Stimulated activated naive B cell treated with anti-CD40 and anti-IgM and Interleukin-4, amounts not matched to agents 10 μg/mL and 1 μg/mL and 100 μg/mL, for 72 hours (primary cell): ENCODE data around the gene TENT4A.
"Not testable (repeated sequence)": the region's sequence is repeated elsewhere in the genome, so short reads cannot be mapped to it uniquely, and the experiment has no call there.

Experiments used
- ATAC-seq, 2 donors: fragments of 150-1000 bp; cut with Tn5 transposase; replicated peaks; 2 replicates each; pipeline ENCODE4 v1.10.0; 2021; ENCODE audit warnings: moderate library complexity in 1 of 2
- DNase-seq: peaks from one replicate; pipeline ENCODE4 v3.0.0; 2021
- H3K27ac Mint-ChIP-seq: one replicate; pipeline ENCODE4 v1.8.0; 2022; ENCODE audit warnings: mild to moderate bottlenecking, mixed read lengths
- H3K27me3 Mint-ChIP-seq, 2 donors: one replicate each; pipeline ENCODE4 v1.8.0; 2022; ENCODE audit warnings: mixed read lengths in 2 of 2
- H3K36me3 Mint-ChIP-seq, 2 donors: one replicate each; pipeline ENCODE4 v1.8.0; 2022; ENCODE audit warnings: mixed read lengths in 2 of 2, mild to moderate bottlenecking in 1 of 2
- H3K4me1 Mint-ChIP-seq, 2 donors: one replicate each; pipeline ENCODE4 v1.8.0; 2022; ENCODE audit warnings: mixed read lengths in 2 of 2, mild to moderate bottlenecking in 1 of 2
- H3K4me3 Mint-ChIP-seq, 2 donors: one replicate each; pipeline ENCODE4 v1.8.0; 2022; ENCODE audit warnings: mild to moderate bottlenecking in 2 of 2, mixed read lengths in 2 of 2, moderate library complexity in 1 of 2
- H3K9me3 Mint-ChIP-seq, 2 donors: one replicate each; pipeline ENCODE4 v1.8.0; 2022; ENCODE audit warnings: mixed read lengths in 2 of 2, mild to moderate bottlenecking in 1 of 2

The TENT4A gene

GRCh38 chr5:6713274-6714225 is at the start of gene TENT4A:
Gene TENT4A, plus strand, starts transcription at chr5:6713432. Its CDS starts 552 bp downstream, at chr5:6713984.
- Mint-ChIP-seq H3K4me3 (peak within 1 kb of the TSS; percentile 86 to 89), H3K4me1 (peaks cover 41 to 53% of the 10 kb centered on the region in 2 donors), H3K36me3 (peaks cover 21 to 26% of the 10 kb centered on the region in 2 donors), H3K27me3 (peaks cover 0 to 6% of the 10 kb centered on the region in 2 donors), H3K9me3 (peaks cover 0 to 3% of the 10 kb centered on the region in 2 donors), H3K27ac (peak within 1 kb of the TSS; percentile 98)
- ATAC-seq (peak; percentile 10 to 33), DNase-seq (no peak)

- Mint-ChIP-seq H3K27me3 (no peaks in the 10 kb centered on the region), H3K4me1 (no peaks in the 10 kb centered on the region), H3K9me3 (peaks cover 0 to 3% of the 10 kb centered on the region in 2 donors), H3K4me3 (no peak overlapping the region), H3K36me3 (peaks cover 67 to 80% of the 10 kb centered on the region in 2 donors), H3K27ac (no peak overlapping the region)
- ATAC-seq (no peak), DNase-seq (no peak)
These were observed 46.5 kb upstream of the TENT4A start for GRCh38 chr5:6666762-6667161.

- no peaks in the 10 kb centered on the region for H3K27me3 Mint-ChIP-seq
- H3K27ac Mint-ChIP-seq: no peak overlapping the region
- peaks cover 0 to 3% of the 10 kb centered on the region in 2 donors for H3K9me3 Mint-ChIP-seq
- H3K36me3 Mint-ChIP-seq: peaks cover 59 to 74% of the 10 kb centered on the region in 2 donors
- DNase-seq (no peak), ATAC-seq (no peak)
- no peak overlapping the region for H3K4me3 Mint-ChIP-seq
- H3K4me1 Mint-ChIP-seq: no peaks in the 10 kb centered on the region
These were observed 45.6 kb upstream of the TENT4A start for GRCh38 chr5:6667648-6668047.

- not testable (repeated sequence) for H3K27me3 Mint-ChIP-seq, H3K4me3 Mint-ChIP-seq, H3K27ac Mint-ChIP-seq, DNase-seq, H3K4me1 Mint-ChIP-seq, H3K9me3 Mint-ChIP-seq, ATAC-seq
- peaks cover 54 to 75% of the 10 kb centered on the region in 2 donors for H3K36me3 Mint-ChIP-seq
These were observed 44.5 kb upstream of the TENT4A start for GRCh38 chr5:6668717-6669116.

- Mint-ChIP-seq H3K4me1 (peaks cover 2 to 16% of the 10 kb centered on the region in 2 donors), H3K9me3 (peaks cover 5 to 12% of the 10 kb centered on the region in 2 donors), H3K27ac (no peak overlapping the region), H3K27me3 (no peaks in the 10 kb centered on the region), H3K36me3 (peaks cover 51 to 72% of the 10 kb centered on the region in 2 donors), H3K4me3 (no peak overlapping the region)
- no peak for ATAC-seq
- DNase-seq: no peak
These were observed 40.2 kb upstream of the TENT4A start for GRCh38 chr5:6673031-6673430.

DNA sequence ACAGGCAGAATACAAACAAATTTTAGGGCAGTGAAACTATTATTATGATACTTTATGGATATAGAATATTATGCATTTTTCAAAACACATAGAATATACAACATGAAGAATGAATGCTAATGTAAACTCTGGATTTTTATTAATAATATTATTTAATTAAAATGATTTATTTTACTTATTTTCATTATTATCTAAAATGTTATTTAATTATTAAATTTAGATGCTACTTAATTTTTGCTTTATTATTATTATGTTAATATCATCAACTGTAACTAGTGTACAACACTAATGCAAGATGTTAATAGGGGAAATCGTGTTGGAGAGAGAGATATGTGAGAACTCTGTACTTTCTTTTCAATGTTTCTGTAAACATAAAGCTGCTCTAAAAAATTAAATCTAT is 39.3 kb upstream of the TENT4A start:
- Mint-ChIP-seq H3K36me3 (peaks cover 47 to 67% of the 10 kb centered on the region in 2 donors), H3K9me3 (peaks cover 5 to 12% of the 10 kb centered on the region in 2 donors), H3K4me3 (no peak overlapping the region), H3K27me3 (no peaks in the 10 kb centered on the region), H3K4me1 (peaks cover 2 to 16% of the 10 kb centered on the region in 2 donors), H3K27ac (no peak overlapping the region)
- no peak for ATAC-seq
- no peak for DNase-seq

DNA sequence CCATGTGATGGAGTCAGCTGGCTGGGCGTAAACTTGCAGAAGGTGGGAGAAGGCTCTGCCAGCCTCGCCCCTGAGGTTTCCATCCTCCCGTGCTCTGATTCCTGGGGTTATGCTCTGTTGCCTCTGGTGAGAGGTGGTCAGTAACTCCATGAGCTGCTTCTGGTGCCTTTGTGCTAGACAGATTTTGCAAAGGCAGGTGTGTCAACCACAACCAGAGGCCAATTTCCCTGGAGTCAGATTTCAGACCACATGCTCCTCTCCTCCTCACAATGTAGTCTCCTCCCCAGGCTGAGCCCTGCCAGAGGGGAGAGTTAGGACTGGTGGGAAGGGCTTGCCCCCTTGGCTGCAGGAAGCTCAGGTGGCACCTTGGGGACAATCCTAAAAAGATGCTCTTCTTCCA is 38.8 kb upstream of the TENT4A start:
- DNase-seq: no peak
- Mint-ChIP-seq H3K4me1 (peaks cover 2 to 16% of the 10 kb centered on the region in 2 donors), H3K27ac (no peak overlapping the region), H3K27me3 (no peaks in the 10 kb centered on the region), H3K4me3 (no peak overlapping the region), H3K9me3 (peaks cover 5 to 12% of the 10 kb centered on the region in 2 donors), H3K36me3 (peaks cover 42 to 62% of the 10 kb centered on the region in 2 donors)
- ATAC-seq: no peak

- no peak for DNase-seq
- no peaks in the 10 kb centered on the region for H3K27me3 Mint-ChIP-seq
- H3K36me3 Mint-ChIP-seq: peaks cover 37 to 57% of the 10 kb centered on the region in 2 donors
- H3K4me3 Mint-ChIP-seq: no peak overlapping the region
- H3K4me1 Mint-ChIP-seq: peaks cover 2 to 16% of the 10 kb centered on the region in 2 donors
- H3K27ac Mint-ChIP-seq: no peak overlapping the region
- H3K9me3 Mint-ChIP-seq: peaks cover 5 to 12% of the 10 kb centered on the region in 2 donors
- ATAC-seq: no peak
These were observed 38.3 kb upstream of the TENT4A start for GRCh38 chr5:6674886-6675285.

DNA sequence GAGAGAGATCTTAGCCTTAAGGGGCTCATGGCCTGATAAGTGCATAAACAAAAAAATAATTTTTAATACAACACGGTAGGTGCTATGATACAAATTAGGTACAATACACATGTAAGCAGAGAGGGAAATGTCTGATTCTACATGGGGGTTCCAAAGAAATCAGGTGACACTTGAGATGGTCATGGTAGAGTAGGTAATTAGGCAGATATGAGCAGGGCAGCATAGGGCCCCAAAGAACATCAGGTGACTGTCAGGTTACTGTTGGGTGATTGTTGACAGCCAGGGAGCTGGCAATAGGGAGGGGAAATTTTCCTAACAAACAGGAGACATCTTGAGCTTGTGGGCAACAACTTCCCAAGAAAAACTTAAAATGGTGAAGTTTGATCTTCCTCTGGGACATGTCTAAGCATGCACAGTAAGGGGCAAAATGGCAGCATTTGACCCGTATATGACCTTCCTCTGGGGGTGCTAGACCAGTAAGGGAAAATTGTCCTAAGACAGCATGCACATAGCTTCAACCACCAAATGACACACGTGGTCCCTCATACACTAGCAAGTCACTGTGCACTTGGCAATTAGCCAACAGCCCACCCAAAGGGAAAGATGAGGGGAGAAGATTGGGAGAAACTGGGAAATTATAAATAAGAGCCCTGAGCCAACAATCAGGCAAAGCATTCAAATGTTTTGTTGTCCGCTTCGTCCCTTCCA is 37.3 kb upstream of the TENT4A start:
- Mint-ChIP-seq H3K4me3 (no peak overlapping the region), H3K4me1 (peaks cover 2 to 16% of the 10 kb centered on the region in 2 donors), H3K27me3 (no peaks in the 10 kb centered on the region), H3K9me3 (peaks cover 2 to 12% of the 10 kb centered on the region in 2 donors), H3K36me3 (peaks cover 29 to 47% of the 10 kb centered on the region in 2 donors), H3K27ac (peak overlapping the region; percentile 60)
- DNase-seq: no peak
- ATAC-seq: peak; percentile 72 to 77

DNA sequence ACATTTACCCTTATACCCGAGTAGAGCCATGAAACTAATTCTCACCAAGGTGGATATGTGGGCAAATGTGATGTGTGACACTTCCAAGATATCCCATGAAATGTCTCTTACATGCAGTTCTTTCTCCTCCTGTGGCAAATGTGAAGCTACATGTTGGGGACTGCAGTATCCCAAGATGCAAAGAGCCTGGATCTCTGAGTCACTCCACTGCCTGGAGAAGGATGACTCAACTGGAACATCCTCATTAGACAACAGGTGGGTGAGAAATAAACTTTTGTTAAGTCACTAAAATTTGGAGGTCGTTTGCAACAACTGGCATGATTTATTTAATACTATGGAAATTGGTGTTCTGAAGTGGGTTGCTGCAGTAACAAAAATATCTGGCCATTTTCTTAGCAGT is 36.5 kb upstream of the TENT4A start:
- H3K36me3 Mint-ChIP-seq: peaks cover 22 to 39% of the 10 kb centered on the region in 2 donors
- H3K9me3 Mint-ChIP-seq: peaks cover 4 to 12% of the 10 kb centered on the region in 2 donors
- H3K4me1 Mint-ChIP-seq: peaks cover 2 to 16% of the 10 kb centered on the region in 2 donors
- no peak overlapping the region for H3K4me3 Mint-ChIP-seq
- H3K27me3 Mint-ChIP-seq: peaks cover 4 to 7% of the 10 kb centered on the region in 2 donors
- no peak for ATAC-seq
- no peak for DNase-seq
- H3K27ac Mint-ChIP-seq: peak overlapping the region; percentile 9

DNA sequence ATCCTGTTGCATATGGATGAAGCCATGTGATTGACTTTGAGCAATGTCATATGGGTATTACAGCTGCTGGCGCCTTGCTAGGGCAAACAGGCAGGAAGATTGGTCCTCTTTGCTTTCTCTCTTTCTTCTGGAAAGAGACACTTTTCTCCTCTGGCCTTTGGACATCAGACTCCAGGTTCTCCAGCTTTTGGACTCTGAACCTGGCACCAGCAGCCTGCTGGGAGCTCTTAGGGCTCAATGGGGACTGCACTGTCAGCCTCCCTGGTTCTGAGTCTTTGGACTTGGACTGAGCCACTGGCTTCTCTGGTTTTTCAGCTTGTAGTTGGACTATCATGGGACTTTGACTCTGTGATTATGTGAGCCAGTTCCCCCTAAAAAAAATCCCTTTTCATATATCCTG is 34.8 kb upstream of the TENT4A start:
- H3K36me3 Mint-ChIP-seq: peaks cover 21 to 29% of the 10 kb centered on the region in 2 donors
- H3K27me3 Mint-ChIP-seq: peaks cover 10 to 14% of the 10 kb centered on the region in 2 donors
- no peak for ATAC-seq
- H3K27ac Mint-ChIP-seq: no peak overlapping the region
- H3K4me3 Mint-ChIP-seq: no peak overlapping the region
- peaks cover 2 to 16% of the 10 kb centered on the region in 2 donors for H3K4me1 Mint-ChIP-seq
- DNase-seq: no peak
- H3K9me3 Mint-ChIP-seq: peaks cover 4 to 12% of the 10 kb centered on the region in 2 donors

- Mint-ChIP-seq H3K4me3 (no peak overlapping the region), H3K27me3 (peaks cover 25 to 34% of the 10 kb centered on the region in 2 donors), H3K27ac (no peak overlapping the region), H3K9me3 (peaks cover 4 to 9% of the 10 kb centered on the region in 2 donors), H3K4me1 (peaks cover 1 to 9% of the 10 kb centered on the region in 2 donors), H3K36me3 (peaks cover 12 to 16% of the 10 kb centered on the region in 2 donors)
- ATAC-seq: no peak
- DNase-seq: no peak
These were observed 32.3 kb upstream of the TENT4A start for GRCh38 chr5:6680922-6681321.

DNA sequence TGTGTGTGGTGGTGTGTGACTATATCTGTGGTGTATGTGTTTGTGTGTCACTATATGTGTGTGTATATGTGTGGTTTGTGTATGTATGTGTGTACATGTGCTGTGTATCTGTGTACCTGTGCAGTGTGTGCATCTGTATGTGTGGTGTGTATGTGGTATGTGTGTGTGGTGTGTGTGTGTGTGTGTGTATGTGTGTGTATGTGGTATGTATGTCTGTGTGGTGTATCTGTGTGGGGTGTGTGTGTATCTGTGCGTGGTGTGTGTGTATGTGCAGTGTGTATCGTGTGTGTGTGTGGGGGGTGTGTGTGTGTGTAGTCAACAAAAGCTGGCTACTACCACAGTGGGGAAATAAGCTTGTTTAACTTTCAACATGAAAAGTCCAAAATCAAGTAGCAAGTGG is 31.6 kb upstream of the TENT4A start:
- H3K9me3 Mint-ChIP-seq: peaks cover 3 to 4% of the 10 kb centered on the region in 2 donors
- no peak overlapping the region for H3K4me3 Mint-ChIP-seq
- ATAC-seq (no peak), DNase-seq (no peak)
- no peak overlapping the region for H3K27ac Mint-ChIP-seq
- peaks cover 1 to 2% of the 10 kb centered on the region in 2 donors for H3K4me1 Mint-ChIP-seq
- H3K27me3 Mint-ChIP-seq: peaks cover 33 to 42% of the 10 kb centered on the region in 2 donors
- H3K36me3 Mint-ChIP-seq: peaks cover 9% of the 10 kb centered on the region in 2 donors

DNA sequence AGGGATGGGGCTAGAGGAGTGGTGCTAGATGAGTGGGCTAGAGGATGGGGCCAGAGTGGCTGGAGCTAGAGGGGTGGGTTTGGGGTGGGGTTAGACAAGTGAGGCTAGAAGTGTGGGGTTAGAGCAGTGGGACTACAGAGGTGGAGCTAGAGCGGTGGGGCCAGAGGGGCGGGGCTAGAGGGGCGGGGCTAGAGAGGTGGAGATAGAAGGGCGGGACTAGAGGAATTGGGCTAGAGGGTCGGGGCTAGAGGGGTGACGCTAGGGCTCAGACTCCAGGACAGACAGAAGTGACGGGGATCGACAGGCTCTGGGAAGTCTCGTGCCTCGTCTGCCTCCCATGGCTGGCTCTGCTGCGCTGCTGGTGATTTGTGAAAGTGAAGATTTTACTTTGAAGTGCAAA is 31.0 kb upstream of the TENT4A start:
- no peak overlapping the region for H3K4me3 Mint-ChIP-seq
- peaks cover 2 to 3% of the 10 kb centered on the region in 2 donors for H3K9me3 Mint-ChIP-seq
- peaks cover 0 to 2% of the 10 kb centered on the region in 2 donors for H3K4me1 Mint-ChIP-seq
- no peak overlapping the region for H3K27ac Mint-ChIP-seq
- peaks cover 35 to 45% of the 10 kb centered on the region in 2 donors for H3K27me3 Mint-ChIP-seq
- ATAC-seq: no peak
- peaks cover 3 to 7% of the 10 kb centered on the region in 2 donors for H3K36me3 Mint-ChIP-seq
- DNase-seq: no peak
